Peyer's patch (tissue), 4 donors: ENCODE data around the gene ADAMTS4. TPM values are rescaled to one million over a fixed set of nuclear protein-coding genes. Genes with fewer than 3 reads are reported as not detected.
A peak's percentile ranks its signal among the peaks of the same experiment; 100 is the strongest.

Experiments
- DNase-seq, 3 donors: peaks; one replicate each; pipeline ENCODE4 v3.0.0-alpha.2; 2017 to 2019
- H3K27ac ChIP-seq, 4 donors: fragments of 200-600 bp; sonication (generic); one replicate each; pipeline ENCODE4 v1.5.1; 2016 to 2019
- H3K27me3 ChIP-seq, 2 donors: fragments of 200-600 bp; sonication (generic); one replicate each; pipeline ENCODE4 v1.5.1; 2019
- H3K36me3 ChIP-seq, 3 donors: fragments of 200-600 bp; sonication (generic); one replicate each; pipeline ENCODE4 v1.5.1; 2016 to 2019
- H3K4me1 ChIP-seq, 4 donors: fragments of 200-600 bp; sonication (generic); one replicate each; pipeline ENCODE4 v1.5.1; 2016 to 2019
- H3K4me3 ChIP-seq, 4 donors: fragments of 200-600 bp; sonication (generic); 1 replicate in 3 of 4; 2 replicates in 1 of 4; pipeline ENCODE4 v1.5.1; 2016 to 2019; ENCODE audit warnings: mild to moderate bottlenecking in 1 of 4
- H3K9me3 ChIP-seq, 4 donors: fragments of 200-600 bp; sonication (generic); one replicate each; pipeline ENCODE4 v1.5.1; 2016 to 2019; ENCODE audit warnings: mild to moderate bottlenecking in 1 of 4
- CTCF ChIP-seq, 6 experiments: fragments of 450-650 bp in 4 of 6; fragments of 200-600 bp in 2 of 6; sonication (generic) in 1 of 6; IDR thresholded peaks; one replicate each; pipeline ENCODE4 v1.5.1; 2017 to 2019; ENCODE audit warnings: antibody characterized with exemption in 6 of 6, mild to moderate bottlenecking in 3 of 6, moderate library complexity in 1 of 6
- POLR2A ChIP-seq, 2 donors: fragments of 450-650 bp; IDR thresholded peaks; one replicate each; pipeline ENCODE4 v1.5.1; 2017; ENCODE audit warnings: antibody characterized with exemption in 2 of 2, mild to moderate bottlenecking in 2 of 2, moderate library complexity in 2 of 2
- total RNA-seq, 4 donors: library from RNA; depleted of rRNA; stranded (reverse); fragments of >200 nt; gene quantifications; one replicate each; pipeline ENCODE4 v1.1.0, GENCODE V29; 2016

ADAMTS4 gene
- total RNA-seq, 4 donors from 2014 or later, result 0.18 to 65.2 (median 1.9) TPM

DNA sequence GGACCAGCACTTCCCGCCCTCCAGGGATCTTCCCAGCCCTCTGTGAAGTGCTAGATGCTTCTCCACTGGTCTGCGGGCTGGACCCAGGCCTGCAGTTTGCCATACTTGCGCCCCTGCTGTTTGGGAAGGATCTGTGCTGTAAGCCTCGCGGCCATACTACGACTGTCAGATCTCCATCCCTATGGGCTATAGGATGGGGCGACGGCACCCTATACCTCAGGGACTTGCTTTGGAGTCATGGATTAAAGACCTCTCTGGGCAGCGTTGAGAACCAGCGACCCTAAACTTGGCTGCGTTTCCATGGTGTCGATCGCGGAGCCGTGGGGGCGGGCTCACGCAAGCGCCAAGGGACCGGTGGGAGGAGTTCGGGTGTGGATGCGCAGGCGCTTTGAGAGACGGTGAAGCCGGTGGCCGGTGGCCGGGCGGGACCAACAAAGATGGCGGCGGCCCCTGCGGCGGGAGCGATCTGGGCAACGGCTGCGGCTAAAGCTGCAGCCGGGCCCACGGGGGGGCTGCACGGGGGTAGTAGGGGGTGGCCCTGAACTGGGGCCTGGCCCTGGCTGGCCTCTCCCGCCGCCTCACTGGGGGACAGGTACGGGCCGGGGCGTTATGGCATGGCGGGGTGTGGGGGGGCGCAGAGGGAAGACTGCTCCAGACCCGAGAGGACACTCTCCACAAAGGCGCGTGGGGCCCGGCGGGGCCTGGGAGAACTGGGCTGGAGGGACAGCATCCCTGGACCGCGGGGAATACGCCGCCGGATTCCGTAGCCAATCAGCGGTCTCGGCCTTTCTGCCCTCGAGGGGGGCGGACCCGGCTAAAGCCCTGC, 39.6 kb downstream of the ADAMTS4 start, which contains the start of gene USP21:
Gene USP21 (plus strand): TSS at position 414 of the 826 bp plus-strand sequence. CDS start 1,141 bp downstream, outside the sequence.
- peaks cover 0 to 40% (median 0%) of the 10 kb centered on the region in 3 donors for H3K36me3 ChIP-seq
- peaks cover 0 to 44% (median 11%) of the 10 kb centered on the region in 4 donors for H3K4me1 ChIP-seq
- DNase-seq, result peak; percentile 89 to 96 (median 95)

DNA sequence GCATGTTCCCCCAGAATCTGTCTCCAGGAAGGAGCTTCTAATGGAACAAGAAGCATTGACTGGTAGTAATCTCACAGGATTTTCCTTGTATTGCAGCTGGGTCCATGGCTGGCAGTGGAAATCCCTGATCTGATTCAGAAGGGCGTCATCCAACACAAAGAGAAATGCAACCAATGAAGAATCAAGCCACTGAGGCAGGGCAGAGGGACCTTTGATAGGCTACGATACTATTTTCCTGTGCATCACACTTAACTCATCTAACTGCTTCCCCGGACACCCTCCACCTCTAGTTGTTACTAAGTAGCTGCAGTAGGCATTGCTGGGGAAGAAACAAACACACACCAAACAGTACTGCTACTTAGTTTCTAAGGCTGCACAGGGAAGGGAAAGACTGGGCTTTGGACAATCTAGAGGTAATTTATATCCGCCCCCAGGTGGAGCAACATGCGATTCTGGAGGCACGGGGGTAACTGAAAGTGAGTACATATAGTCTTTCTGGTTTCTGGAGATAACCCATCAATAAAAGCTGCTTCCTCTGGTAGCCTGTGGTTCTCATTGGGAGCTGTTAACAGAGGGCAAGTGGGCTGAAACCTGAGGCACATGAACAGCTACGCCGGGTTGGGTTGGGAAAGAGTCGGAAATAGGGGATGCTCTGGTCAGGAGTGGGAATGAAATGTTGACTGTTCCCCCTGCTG, 40.4 kb downstream of the ADAMTS4 start:
- Histone ChIP-seq H3K9me3 (no peaks in the 10 kb centered on the region), H3K27me3 (no peaks in the 10 kb centered on the region), H3K36me3 (peaks cover 0 to 32% (median 0%) of the 10 kb centered on the region in 3 donors), H3K4me3 (peak overlapping the region in 3 of 4 donors; percentile 66 to 96 (median 85)), H3K4me1 (peaks cover 0 to 44% (median 11%) of the 10 kb centered on the region in 4 donors), H3K27ac (peak overlapping the region; percentile 77 to 89 (median 85))
- no peak for DNase-seq
- no peak for TF ChIP-seq CTCF (IDR thresholded peaks at IDR 0.05)
- TF ChIP-seq POLR2A (IDR thresholded peaks at IDR 0.05), result no peak

More for the DNA sequence above, 39.6 kb downstream of the ADAMTS4 start, which contains the start of gene USP21:
- H3K27ac ChIP-seq, result peak within 1 kb of the TSS; percentile 77 to 89 (median 85)
- H3K4me3 ChIP-seq, result peak within 1 kb of the TSS; percentile 66 to 96 (median 90)
- peak in 4 of 6 experiments; percentile 31 to 40 (median 36) for TF ChIP-seq CTCF (IDR thresholded peaks at IDR 0.05)
- peak; percentile 34 to 60 for TF ChIP-seq POLR2A (IDR thresholded peaks at IDR 0.05)
- H3K9me3 ChIP-seq, result no peaks in the 10 kb centered on the region
- no peaks in the 10 kb centered on the region for H3K27me3 ChIP-seq

- no peak for DNase-seq
- no peak overlapping the region for H3K4me3 ChIP-seq
- H3K9me3 ChIP-seq, result no peaks in the 10 kb centered on the region
- H3K4me1 ChIP-seq, result peaks cover 0 to 44% (median 11%) of the 10 kb centered on the region in 4 donors
- peaks cover 0 to 26% (median 0%) of the 10 kb centered on the region in 3 donors for H3K36me3 ChIP-seq
- no peaks in the 10 kb centered on the region for H3K27me3 ChIP-seq
- TF ChIP-seq CTCF (IDR thresholded peaks at IDR 0.05) (no peak), POLR2A (IDR thresholded peaks at IDR 0.05) (no peak)
- no peak overlapping the region for H3K27ac ChIP-seq
Observed at GRCh38 chr1:161157867-161158266, 41.0 kb downstream of the ADAMTS4 start.

DNA sequence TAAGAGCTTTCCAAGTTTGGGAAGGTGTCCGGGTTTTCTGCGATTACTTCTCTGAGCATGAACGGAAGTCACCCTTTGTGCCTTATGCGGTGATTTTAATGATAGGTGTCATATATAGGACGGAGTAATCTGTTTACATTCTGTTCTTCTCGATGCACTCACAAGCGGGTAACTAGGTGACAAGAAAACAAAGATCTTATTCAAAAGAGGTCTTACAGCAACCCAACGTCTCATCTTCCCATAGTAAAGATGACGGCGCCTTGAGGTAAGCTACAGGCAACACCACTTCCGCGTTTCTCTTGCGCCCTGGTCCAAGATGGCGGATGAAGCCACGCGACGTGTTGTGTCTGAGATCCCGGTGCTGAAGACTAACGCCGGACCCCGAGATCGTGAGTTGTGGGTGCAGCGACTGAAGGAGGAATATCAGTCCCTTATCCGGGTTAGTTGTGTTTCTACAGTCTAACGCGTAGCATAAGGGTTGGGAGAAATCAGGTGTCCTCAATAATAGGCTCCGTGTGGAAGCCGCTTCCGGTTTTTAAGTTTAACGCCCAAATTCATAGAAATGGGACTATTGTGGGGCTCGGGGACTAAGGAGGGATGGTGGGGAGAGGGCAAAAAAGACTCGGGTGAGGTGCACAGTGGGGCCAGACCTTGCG, 45.0 kb downstream of the ADAMTS4 start, which contains the start of gene UFC1:
Gene UFC1 (plus strand): TSS at position 297 of the 656 bp plus-strand sequence. CDS start 20 bp downstream, at position 317.
- H3K9me3 ChIP-seq, result no peaks in the 10 kb centered on the region
- TF ChIP-seq POLR2A (IDR thresholded peaks at IDR 0.05) (peak in 1 of 2 donors; percentile 38), CTCF (IDR thresholded peaks at IDR 0.05) (no peak)
- H3K36me3 ChIP-seq, result peaks cover 0 to 6% (median 0%) of the 10 kb centered on the region in 3 donors
- H3K4me1 ChIP-seq, result peaks cover 0 to 17% (median 5%) of the 10 kb centered on the region in 4 donors
- H3K4me3 ChIP-seq, result peak within 1 kb of the TSS; percentile 43 to 84 (median 60)
- H3K27ac ChIP-seq, result peak within 1 kb of the TSS; percentile 81 to 95 (median 88)
- DNase-seq, result peak; percentile 79 to 89 (median 80)
- no peaks in the 10 kb centered on the region for H3K27me3 ChIP-seq

GRCh38 chr1:161153176-161153575, 45.7 kb downstream of the ADAMTS4 start:
- H3K4me3 ChIP-seq, result peak overlapping the region; percentile 43 to 84 (median 60)
- H3K36me3 ChIP-seq, result peaks cover 0 to 6% (median 0%) of the 10 kb centered on the region in 3 donors
- H3K9me3 ChIP-seq, result no peaks in the 10 kb centered on the region
- TF ChIP-seq CTCF (IDR thresholded peaks at IDR 0.05), result no peak
- TF ChIP-seq POLR2A (IDR thresholded peaks at IDR 0.05), result no peak
- DNase-seq, result no peak
- H3K27me3 ChIP-seq, result no peaks in the 10 kb centered on the region
- H3K27ac ChIP-seq, result peak overlapping the region; percentile 81 to 95 (median 88)
- H3K4me1 ChIP-seq, result peaks cover 0 to 11% (median 5%) of the 10 kb centered on the region in 4 donors
